ENCODE measurements around the gene ACAD9. TPM values are rescaled to one million over a fixed set of nuclear protein-coding genes. Genes with fewer than 3 reads are reported as not detected.

ACAD9 gene
- total and polyA plus RNA-seq, 2 of the 13 experiments (the other 11 are each of a cell fraction or from before 2014, with no cell fraction given), result 15.3 to 38.2 TPM

GRCh38 chr3:128933213-128933921, 53.9 kb downstream of the ACAD9 start:
- ChIA-PET POLR2A (no interaction called here), CTCF (ENCODE audit: low intra/inter-chr PET ratio, low total read pairs) (no interaction called here)
- in situ Hi-C loops (cut with HindIII; ENCODE audit: extremely low pct_ligation_motif_present, low pct_unique_long_range_greater_than_20kb) (no loop called here), intact Hi-C loops (cut with micrococcal nuclease; ENCODE audit: unreplicated experiment) (no loop called here)
- peak; percentile 66 for ATAC-seq
- Histone ChIP-seq H3K27me3 (ENCODE audit: control insufficient read depth in 1 of 2, insufficient read depth in 2 of 2, low read length in 2 of 2) (peaks cover 1 to 16% of the 10 kb centered on the region in 2 experiments; a peak in 2 of 5 replicates), H3K4me1 (ENCODE audit: insufficient read depth, low read length) (0 out of 2 replicates have a peak, but pooled peaks cover 19% of the 10 kb centered on the region), H3K9me3 (ENCODE audit: low read length) (no peaks in the 10 kb centered on the region), H4K20me1 (ENCODE audit: insufficient read depth, low read length) (no peaks in the 10 kb centered on the region), H3K4me3 (replicated peaks in 1 of 3; ENCODE audit: insufficient read depth in 1 of 3, low read depth in 2 of 3, low read length in 3 of 3) (no peak overlapping the region), H3K4me2 (ENCODE audit: low read depth, low read length) (no peak overlapping the region), H2AFZ (ENCODE audit: low read length) (no peak overlapping the region), H3K9ac (ENCODE audit: insufficient read depth, low read depth, low read length) (no peak overlapping the region), H3K36me3 (replicated peaks in 1 of 2; ENCODE audit: control insufficient read depth in 1 of 2, insufficient read depth in 2 of 2, low read length in 2 of 2) (no peaks in the 10 kb centered on the region), H3K79me2 (ENCODE audit: insufficient read depth, low read length) (no peaks in the 10 kb centered on the region), H3K27ac (ENCODE audit: extremely low read length, insufficient read depth, low read length) (no peak overlapping the region)
- DNase-seq (ENCODE audit: low spot score), result no peak
- no peak for FAIRE-seq
- WGBS (ENCODE audit: low lambda C conversion rate), result 7% methylated on average over 3 of the region's 9 CpGs
- BruUV-seq (replicated peaks), result no TSS peak
- no peak for TF ChIP-seq RNF2 (conservative IDR thresholded peaks at IDR 0.05; ENCODE audit: low read depth)
- TF ChIP-seq, protein P1, sequence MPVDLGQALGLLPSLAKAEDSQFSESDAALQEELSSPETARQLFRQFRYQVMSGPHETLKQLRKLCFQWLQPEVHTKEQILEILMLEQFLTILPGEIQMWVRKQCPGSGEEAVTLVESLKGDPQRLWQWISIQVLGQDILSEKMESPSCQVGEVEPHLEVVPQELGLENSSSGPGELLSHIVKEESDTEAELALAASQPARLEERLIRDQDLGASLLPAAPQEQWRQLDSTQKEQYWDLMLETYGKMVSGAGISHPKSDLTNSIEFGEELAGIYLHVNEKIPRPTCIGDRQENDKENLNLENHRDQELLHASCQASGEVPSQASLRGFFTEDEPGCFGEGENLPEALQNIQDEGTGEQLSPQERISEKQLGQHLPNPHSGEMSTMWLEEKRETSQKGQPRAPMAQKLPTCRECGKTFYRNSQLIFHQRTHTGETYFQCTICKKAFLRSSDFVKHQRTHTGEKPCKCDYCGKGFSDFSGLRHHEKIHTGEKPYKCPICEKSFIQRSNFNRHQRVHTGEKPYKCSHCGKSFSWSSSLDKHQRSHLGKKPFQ (CRISPR knock-in tag; IDR thresholded peaks at IDR 0.05; ENCODE audit: insufficient replicate concordance), result no peak
- no peak for TF ChIP-seq HIVEP1 (CRISPR knock-in tag; IDR thresholded peaks at IDR 0.05)
- TF ChIP-seq, protein P2, sequence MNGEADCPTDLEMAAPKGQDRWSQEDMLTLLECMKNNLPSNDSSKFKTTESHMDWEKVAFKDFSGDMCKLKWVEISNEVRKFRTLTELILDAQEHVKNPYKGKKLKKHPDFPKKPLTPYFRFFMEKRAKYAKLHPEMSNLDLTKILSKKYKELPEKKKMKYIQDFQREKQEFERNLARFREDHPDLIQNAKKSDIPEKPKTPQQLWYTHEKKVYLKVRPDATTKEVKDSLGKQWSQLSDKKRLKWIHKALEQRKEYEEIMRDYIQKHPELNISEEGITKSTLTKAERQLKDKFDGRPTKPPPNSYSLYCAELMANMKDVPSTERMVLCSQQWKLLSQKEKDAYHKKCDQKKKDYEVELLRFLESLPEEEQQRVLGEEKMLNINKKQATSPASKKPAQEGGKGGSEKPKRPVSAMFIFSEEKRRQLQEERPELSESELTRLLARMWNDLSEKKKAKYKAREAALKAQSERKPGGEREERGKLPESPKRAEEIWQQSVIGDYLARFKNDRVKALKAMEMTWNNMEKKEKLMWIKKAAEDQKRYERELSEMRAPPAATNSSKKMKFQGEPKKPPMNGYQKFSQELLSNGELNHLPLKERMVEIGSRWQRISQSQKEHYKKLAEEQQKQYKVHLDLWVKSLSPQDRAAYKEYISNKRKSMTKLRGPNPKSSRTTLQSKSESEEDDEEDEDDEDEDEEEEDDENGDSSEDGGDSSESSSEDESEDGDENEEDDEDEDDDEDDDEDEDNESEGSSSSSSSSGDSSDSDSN (CRISPR knock-in tag; IDR thresholded peaks at IDR 0.05), result no peak
- no peak for TF ChIP-seq E2F2 (CRISPR knock-in tag; IDR thresholded peaks at IDR 0.05; ENCODE audit: borderline replicate concordance)
- no peak for TF ChIP-seq GLI4 (CRISPR knock-in tag; IDR thresholded peaks at IDR 0.05; ENCODE audit: borderline replicate concordance)
- no peak for TF ChIP-seq SKI (IDR thresholded peaks at IDR 0.05; ENCODE audit: partially characterized antibody)
- no peak for TF ChIP-seq ZNF281 (CRISPR knock-in tag; IDR thresholded peaks at IDR 0.05; ENCODE audit: borderline replicate concordance)
- TF ChIP-seq ZKSCAN8 (CRISPR knock-in tag; IDR thresholded peaks at IDR 0.05; ENCODE audit: borderline replicate concordance), result no peak
- no peak for TF ChIP-seq NCOA5 (CRISPR knock-in tag; IDR thresholded peaks at IDR 0.05)
- no peak for TF ChIP-seq EHMT2 (IDR thresholded peaks at IDR 0.05; ENCODE audit: borderline replicate concordance, low read depth, low read length)
- TF ChIP-seq, protein P3, sequence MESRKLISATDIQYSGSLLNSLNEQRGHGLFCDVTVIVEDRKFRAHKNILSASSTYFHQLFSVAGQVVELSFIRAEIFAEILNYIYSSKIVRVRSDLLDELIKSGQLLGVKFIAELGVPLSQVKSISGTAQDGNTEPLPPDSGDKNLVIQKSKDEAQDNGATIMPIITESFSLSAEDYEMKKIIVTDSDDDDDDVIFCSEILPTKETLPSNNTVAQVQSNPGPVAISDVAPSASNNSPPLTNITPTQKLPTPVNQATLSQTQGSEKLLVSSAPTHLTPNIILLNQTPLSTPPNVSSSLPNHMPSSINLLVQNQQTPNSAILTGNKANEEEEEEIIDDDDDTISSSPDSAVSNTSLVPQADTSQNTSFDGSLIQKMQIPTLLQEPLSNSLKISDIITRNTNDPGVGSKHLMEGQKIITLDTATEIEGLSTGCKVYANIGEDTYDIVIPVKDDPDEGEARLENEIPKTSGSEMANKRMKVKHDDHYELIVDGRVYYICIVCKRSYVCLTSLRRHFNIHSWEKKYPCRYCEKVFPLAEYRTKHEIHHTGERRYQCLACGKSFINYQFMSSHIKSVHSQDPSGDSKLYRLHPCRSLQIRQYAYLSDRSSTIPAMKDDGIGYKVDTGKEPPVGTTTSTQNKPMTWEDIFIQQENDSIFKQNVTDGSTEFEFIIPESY (CRISPR knock-in tag; IDR thresholded peaks at IDR 0.05), result no peak

Measured in HepG2 (cell line).